IMR-90 (cell line): ENCODE data around the gene CUX1. TPM values are rescaled to one million over a fixed set of nuclear protein-coding genes. Genes with fewer than 3 reads are reported as not detected.

ENCODE experiments used
- ATAC-seq: fragments of 200-7000 bp; cut with Tn5 transposase; 2 replicates; pipeline ENCODE4 v1.9.1; 2020; ENCODE audit warnings: low read depth, mild to moderate bottlenecking, moderate library complexity
- BruUV-seq: library from RNA; stranded (reverse); fragments of 400-500 nt; replicated peaks from 2 replicates; lab custom pipeline; 2021; lab: Mats Ljungman, UMichigan
- CTCF ChIA-PET: fragments of 300-600 bp; formaldehyde crosslinking; extraction: SDS; loops from one replicate; lab custom pipeline; 2021; ENCODE audit warnings: antibody characterized with exemption; lab: Yijun Ruan, JAX
- POLR2A ChIA-PET: fragments of 300-600 bp; sonication (Branson Sonifier 250); formaldehyde crosslinking; loops from one replicate; lab custom pipeline; 2022; ENCODE audit warnings: antibody characterized with exemption; ENCODE audit not compliant: unreplicated experiment; lab: Charles Lee
- DNase-seq: peaks from one replicate; pipeline ENCODE4 v3.0.0; 2013
- H2AFZ ChIP-seq: replicated peaks from 2 replicates; pipeline ENCODE3; 2013; ENCODE audit warnings: low read length, mild to moderate bottlenecking; ENCODE audit not compliant: poor library complexity
- H2AK5ac ChIP-seq: 2 replicates; pipeline ENCODE4 v1.6.1; 2013; ENCODE audit warnings: low read depth, low read length, inconsistent platforms
- H2AK9ac ChIP-seq: replicated peaks from 2 replicates; pipeline ENCODE3; 2013; ENCODE audit warnings: mild to moderate bottlenecking, low read depth, low read length, moderate library complexity; ENCODE audit not compliant: poor library complexity
- H2BK120ac ChIP-seq: 2 replicates; pipeline ENCODE4 v1.6.1; 2013; ENCODE audit warnings: low read depth, low read length, inconsistent platforms
- H2BK15ac ChIP-seq: 3 replicates; pipeline ENCODE4 v1.6.1; 2013; ENCODE audit warnings: low read depth, low read length, inconsistent platforms
- H2BK20ac ChIP-seq: 2 replicates; pipeline ENCODE4 v1.6.1; 2013; ENCODE audit warnings: low read depth, mild to moderate bottlenecking, inconsistent platforms, low read length, moderate library complexity
- H2BK5ac ChIP-seq: 2 replicates; pipeline ENCODE4 v1.6.1; 2013; ENCODE audit warnings: mild to moderate bottlenecking, low read depth, low read length, inconsistent platforms; ENCODE audit not compliant: poor library complexity, severe bottlenecking
- H3K14ac ChIP-seq: replicated peaks from 2 replicates; pipeline ENCODE4 v1.6.1; 2013; ENCODE audit warnings: low read depth, low read length, inconsistent platforms
- H3K18ac ChIP-seq: 2 replicates; pipeline ENCODE4 v1.6.1; 2013; ENCODE audit warnings: low read depth, low read length, control low read depth
- H3K23ac ChIP-seq: 2 replicates; pipeline ENCODE4 v1.6.1; 2013; ENCODE audit warnings: low read depth, low read length, inconsistent platforms
- H3K27ac ChIP-seq: 2 replicates; pipeline ENCODE4 v1.5.1; 2013; ENCODE audit warnings: mild to moderate bottlenecking, control low read depth, low read length; ENCODE audit not compliant: insufficient read depth
- H3K27me3 ChIP-seq: 2 replicates; pipeline ENCODE4 v1.6.1; 2013; ENCODE audit warnings: low read length; ENCODE audit not compliant: control insufficient read depth, insufficient read depth
- H3K36me3 ChIP-seq: 2 replicates; pipeline ENCODE4 v1.6.1; 2013; ENCODE audit warnings: low read length, mixed read lengths; ENCODE audit not compliant: control insufficient read depth, insufficient read depth
- H3K4ac ChIP-seq: 2 replicates; pipeline ENCODE4 v1.6.1; 2013; ENCODE audit warnings: low read depth, low read length, inconsistent platforms
- H3K4me1 ChIP-seq: 2 replicates; pipeline ENCODE4 v1.6.1; 2013; ENCODE audit warnings: low read length, mixed read lengths; ENCODE audit not compliant: control insufficient read depth, insufficient read depth
- H3K4me2 ChIP-seq: 2 replicates; pipeline ENCODE4 v1.6.1; 2013; ENCODE audit warnings: low read depth, mild to moderate bottlenecking, control low read depth, low read length, moderate library complexity
- H3K4me3 ChIP-seq: 2 replicates; pipeline ENCODE4 v1.5.1; 2013; ENCODE audit warnings: low read depth, mild to moderate bottlenecking, control low read depth, low read length, moderate library complexity; ENCODE audit not compliant: insufficient read depth
- H3K56ac ChIP-seq: 2 replicates; pipeline ENCODE4 v1.6.1; 2013; ENCODE audit warnings: low read length, inconsistent platforms; ENCODE audit not compliant: insufficient read depth; ENCODE audit errors: extremely low read depth
- H3K79me1 ChIP-seq, 2 experiments: 2 replicates each; pipeline ENCODE4 v1.6.1; 2013; ENCODE audit warnings: low read length in 2 of 2, inconsistent platforms in 1 of 2, low read depth in 1 of 2
- H3K9ac ChIP-seq: 2 replicates; pipeline ENCODE4 v1.6.1; 2013; ENCODE audit warnings: low read depth, low read length, control low read depth
- H3K9me1 ChIP-seq: 2 replicates; pipeline ENCODE4 v1.6.1; 2013; ENCODE audit warnings: low read length, inconsistent platforms; ENCODE audit not compliant: insufficient read depth
- H3K9me3 ChIP-seq: 2 replicates; pipeline ENCODE4 v1.6.1; 2013; ENCODE audit warnings: low read length; ENCODE audit not compliant: control insufficient read depth, insufficient read depth
- H4K20me1 ChIP-seq: 2 replicates; pipeline ENCODE4 v1.6.1; 2013; ENCODE audit warnings: low read length, inconsistent platforms; ENCODE audit not compliant: insufficient read depth
- H4K5ac ChIP-seq: 2 replicates; pipeline ENCODE4 v1.6.1; 2013; ENCODE audit warnings: mild to moderate bottlenecking, low read depth, low read length, control low read depth
- H4K8ac ChIP-seq, 2 experiments: 2 replicates each; pipeline ENCODE4 v1.6.1; 2013; ENCODE audit warnings: low read depth in 2 of 2, low read length in 2 of 2, control low read depth in 1 of 2, inconsistent platforms in 1 of 2
- H4K91ac ChIP-seq: 2 replicates; pipeline ENCODE4 v1.6.1; 2013; ENCODE audit warnings: low read depth, low read length, inconsistent platforms; ENCODE audit not compliant: insufficient read depth
- CEBPB ChIP-seq: IDR thresholded peaks from 2 replicates; pipeline ENCODE4 v1.6.1; 2012; ENCODE audit warnings: low read depth, low read length, improper control_type of control experiment
- POLR2A ChIP-seq: IDR thresholded peaks from 2 replicates; pipeline ENCODE4 v1.6.1; 2012; ENCODE audit warnings: mild to moderate bottlenecking, low read depth, low read length
- WGBS, 2 experiments: methylation state at CpG; one replicate each; pipeline versions ENCODE4 v1.1.5 to v1.1.7; 2013; ENCODE audit warnings: missing lambda C conversion rate in 2 of 2; ENCODE audit not compliant: insufficient read length in 1 of 2; ENCODE audit errors: extremely low coverage in 2 of 2; 5-methylcytosine and 5-hydroxymethylcytosine counted together
- dilution Hi-C: fragments of 300-500 bp; cut with HindIII; formaldehyde crosslinking; loops from one replicate; pipeline ENCODE4 v1.14.3; 2018; ENCODE audit warnings: low sequenced_read_pairs; ENCODE audit not compliant: unreplicated experiment
- in situ Hi-C: fragments of 300-500 bp; cut with MboI; formaldehyde crosslinking; loops from 3 replicates; pipeline ENCODE4 v1.14.3; 2019; ENCODE audit warnings: low sequenced_read_pairs, inconsistent platforms, mixed read lengths
- intact Hi-C: fragments of 100-400 bp; cut with micrococcal nuclease; formaldehyde crosslinking; loops from 2 replicates; pipeline ENCODE4 v1.10.0; 2022
- polyA plus RNA-seq, 3 experiments: library from polyadenylated mRNA; depleted of rRNA; stranded (reverse); fragments of >200 nt; gene quantifications; 2 replicates each; pipeline ENCODE4 v1.2.3, GENCODE V29; 2012; ENCODE audit warnings: low replicate concordance in 1 of 3
- total RNA-seq: library from RNA; depleted of rRNA; stranded (reverse); fragments of >200 nt; gene quantifications from 2 replicates; pipeline ENCODE4 v1.2.3, GENCODE V29; 2012

CUX1 gene
- total and polyA plus RNA-seq, 2 of the 4 experiments (the other 2 are of a cell fraction), result 19.7 to 46.4 TPM

DNA sequence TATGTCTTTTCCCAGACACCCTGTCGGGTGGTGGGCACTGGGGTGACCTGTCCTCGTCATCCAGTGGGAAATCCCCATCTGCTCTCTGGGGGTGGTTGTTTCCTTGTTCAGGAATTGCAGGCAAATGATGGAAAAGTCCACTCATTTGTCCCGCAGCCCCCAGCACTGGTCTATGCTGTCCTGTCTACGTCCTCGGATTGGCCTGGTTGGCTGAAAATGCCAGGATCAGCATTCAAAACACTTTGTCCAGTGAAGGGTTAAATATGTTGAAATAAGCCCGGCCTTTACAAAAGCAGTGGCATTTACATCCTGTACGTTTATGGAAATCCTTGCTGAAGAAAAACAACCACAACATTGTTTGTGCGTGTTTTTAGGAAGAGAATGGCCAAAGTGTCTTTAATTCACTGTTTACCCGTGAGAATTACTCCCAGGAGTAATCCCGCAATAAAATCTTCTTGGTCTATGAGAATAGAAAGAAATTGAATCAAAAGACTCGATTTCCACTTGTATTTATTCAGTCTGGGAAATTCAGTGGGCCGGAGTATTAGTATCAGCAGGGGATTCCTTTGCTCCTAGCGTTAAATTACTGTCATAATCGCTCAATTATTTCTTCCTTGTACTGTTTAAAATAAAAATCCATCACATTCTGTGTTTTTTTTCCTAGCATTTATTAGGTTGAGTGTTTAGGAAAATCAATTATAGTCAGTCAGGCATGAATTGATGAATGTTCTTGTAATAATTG, 352.4 kb downstream of the CUX1 start:
- Histone ChIP-seq H3K4me3 (no peak overlapping the region), H4K5ac (peak overlapping the region; percentile 79), H3K18ac (peak overlapping the region; percentile 17), H2AFZ (no peak overlapping the region), H2BK5ac (peak overlapping the region; percentile 24), H3K79me1 (peaks cover 0 to 11% of the 10 kb centered on the region in 2 experiments; a peak in 2 of 4 replicates), H2BK120ac (0 out of 2 replicates have a peak overlapping the region, but pooled peaks have one; percentile 26), H4K91ac (peak overlapping the region; percentile 41), H3K14ac (no peak overlapping the region; the same call in 1 of the 2 replicates), H3K4me1 (peaks cover 9% of the 10 kb centered on the region), H3K23ac (no peak overlapping the region), H3K4me2 (no peak overlapping the region; the same call in 1 of the 2 replicates), H3K56ac (no peak overlapping the region), H3K27ac (peak overlapping the region; percentile 36; the same call in 1 of the 2 replicates), H4K8ac (peak overlapping the region; percentile 42 to 44; a peak in 3 of 4 replicates), H3K4ac (peak overlapping the region; percentile 16; the same call in 1 of the 2 replicates), H2BK15ac (no peak overlapping the region), H3K9me1 (peaks cover 6% of the 10 kb centered on the region), H2BK20ac (no peak overlapping the region), H2AK5ac (peak overlapping the region; percentile 96), H3K36me3 (peaks cover 31% of the 10 kb centered on the region), H2AK9ac (peak overlapping the region; percentile 12), H3K27me3 (no peaks in the 10 kb centered on the region), H4K20me1 (no peaks in the 10 kb centered on the region), H3K9me3 (no peaks in the 10 kb centered on the region), H3K9ac (peak overlapping the region; percentile 20; the same call in 1 of the 2 replicates)
- dilution Hi-C loops (no loop called here), in situ Hi-C loops (no loop called here), intact Hi-C loops (no loop called here)
- TF ChIP-seq POLR2A, result no peak
- peak; percentile 30 for TF ChIP-seq CEBPB
- CTCF ChIA-PET, result no interaction called here
- BruUV-seq, result no TSS peak
- POLR2A ChIA-PET, result no interaction called here
- peak; percentile 45 for ATAC-seq
- peak; percentile 37 for DNase-seq
- WGBS, 2 experiments, result 83% methylated on average over 2 of the region's 14 CpGs; no CpG with 5 or more reads in 1 of the 2 experiments
